CD4-positive, alpha-beta T cell (primary cell): Measurements from ENCODE around the gene LPCAT1. TPM values are rescaled to one million over a fixed set of nuclear protein-coding genes. Genes with fewer than 3 reads are reported as not detected.

Source experiments
- ATAC-seq: fragments of 200-7000 bp; cut with Tn5 transposase; one replicate; pipeline ENCODE4 v1.10.0; 2022; ENCODE audit warnings: mild to moderate bottlenecking; ENCODE audit not compliant: poor library complexity
- CTCF ChIA-PET: fragments of 350-600 bp; sonication (Branson Sonifier 250); formaldehyde crosslinking; loops from one replicate; lab custom pipeline; 2021; ENCODE audit warnings: antibody characterized with exemption, inconsistent platforms; lab: Charles Lee
- POLR2A ChIA-PET: fragments of 350-600 bp; sonication (Branson Sonifier 250); formaldehyde crosslinking; loops from one replicate; lab custom pipeline; 2021; ENCODE audit warnings: antibody characterized with exemption, inconsistent platforms; lab: Charles Lee
- DNase-seq, 14 experiments: peaks; one replicate each; pipeline ENCODE4 v3.0.0-alpha.2; 2013 to 2020; ENCODE audit warnings: mixed read lengths in 2 of 14
- H3K27ac ChIP-seq, 2 donors: one replicate each; pipeline versions ENCODE4 v1.5.1 to v1.7.0; 2013; ENCODE audit warnings: low read length in 2 of 2, low read depth in 1 of 2, mild to moderate bottlenecking in 1 of 2
- H3K27me3 ChIP-seq, 2 experiments: 1 replicate in 1 of 2; 2 replicates in 1 of 2; pipeline versions ENCODE4 v1.6.1 to v1.7.0; 2013; ENCODE audit warnings: low read length in 2 of 2, control low read depth in 1 of 2, mild to moderate bottlenecking in 1 of 2, moderate library complexity in 1 of 2; ENCODE audit not compliant: insufficient read depth in 2 of 2, control insufficient read depth in 1 of 2
- H3K36me3 ChIP-seq: one replicate; pipeline ENCODE4 v1.6.1; 2013; ENCODE audit warnings: low read length, control low read depth; ENCODE audit not compliant: insufficient read depth
- H3K4me1 ChIP-seq: one replicate; pipeline ENCODE4 v1.6.1; 2013; ENCODE audit warnings: low read length, control low read depth; ENCODE audit not compliant: insufficient read depth
- H3K4me3 ChIP-seq: one replicate; pipeline ENCODE4 v1.5.1; 2013; ENCODE audit warnings: mild to moderate bottlenecking, low read length, moderate library complexity
- H3K9me3 ChIP-seq, 2 experiments: 1 replicate in 1 of 2; 2 replicates in 1 of 2; pipeline versions ENCODE4 v1.6.1 to v1.7.0; 2013; ENCODE audit warnings: low read length in 2 of 2, mild to moderate bottlenecking in 2 of 2, control low read depth in 1 of 2, moderate library complexity in 1 of 2; ENCODE audit not compliant: control insufficient read depth in 1 of 2, insufficient read depth in 1 of 2
- H3K27ac Mint-ChIP-seq: one replicate; pipeline ENCODE4 v1.8.0; 2020; ENCODE audit warnings: mixed read lengths
- H3K27me3 Mint-ChIP-seq: one replicate; pipeline ENCODE4 v1.8.0; 2021; ENCODE audit warnings: mixed read lengths
- H3K36me3 Mint-ChIP-seq: one replicate; pipeline ENCODE4 v1.8.0; 2021; ENCODE audit warnings: low read depth, mixed read lengths
- H3K4me1 Mint-ChIP-seq: one replicate; pipeline ENCODE4 v1.8.0; 2021; ENCODE audit warnings: low read depth, mixed read lengths
- H3K4me3 Mint-ChIP-seq: one replicate; pipeline ENCODE4 v1.8.0; 2020; ENCODE audit warnings: mild to moderate bottlenecking, mixed read lengths
- H3K9me3 Mint-ChIP-seq: one replicate; pipeline ENCODE4 v1.8.0; 2020; ENCODE audit warnings: mixed read lengths
- CTCF ChIP-seq: fragments of 200-600 bp; IDR thresholded peaks from one replicate; pipeline ENCODE4 v1.8.0; 2022; ENCODE audit warnings: antibody characterized with exemption, mild to moderate bottlenecking
- intact Hi-C, 2 experiments: fragments of 100-400 bp; cut with DNase I in 1 of 2; cut with micrococcal nuclease in 1 of 2; formaldehyde crosslinking; loops; one replicate each; pipeline versions ENCODE4 v1.15.1 to v1.9.0; 2023 to 2025; cut with DNase I, micrococcal nuclease
- total RNA-seq, 174 experiments: library from RNA in 2 of 174; stranded (reverse) in 2 of 174; gene quantifications; one replicate each; pipeline ENCODE4 v1.2.3 and lab custom pipeline; 2021 to 2026

Gene LPCAT1
- total RNA-seq, 2 experiments from 2014 or later: 20.4 to 21.2 TPM

DNA sequence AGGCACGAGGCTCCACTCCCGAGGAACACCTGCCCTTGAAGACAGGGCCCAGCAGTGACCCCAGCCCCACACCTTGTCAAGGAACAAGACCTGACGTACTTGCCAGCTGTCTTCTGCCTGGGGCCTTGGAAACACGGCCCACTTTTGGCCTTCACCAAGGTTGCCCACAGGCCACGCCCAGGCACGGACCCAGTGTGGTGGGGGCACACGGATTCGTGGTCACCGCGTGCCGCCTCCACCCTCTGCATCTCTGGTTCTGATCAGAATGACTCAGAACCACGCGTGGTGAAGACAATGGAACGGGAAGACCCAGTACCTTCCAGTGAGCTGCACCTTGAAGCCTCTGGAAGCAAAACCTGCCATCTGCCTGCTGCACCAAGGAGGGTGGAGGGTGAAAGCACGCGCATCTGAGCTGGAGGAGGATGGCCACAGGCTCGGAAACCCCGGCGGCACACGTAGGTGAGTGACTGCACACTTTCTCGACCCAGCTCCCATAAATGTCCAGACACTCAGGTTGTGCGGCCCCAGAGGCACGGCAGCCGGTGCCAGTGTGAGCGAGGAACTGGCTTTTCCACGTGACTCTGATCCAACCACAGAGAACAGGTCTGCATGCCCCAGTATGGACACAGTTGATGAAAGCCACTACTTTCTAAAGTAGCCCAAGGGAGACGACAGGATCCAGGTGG is 36.5 kb downstream of the LPCAT1 start:
- peaks cover 46% of the 10 kb centered on the region for H3K36me3 Mint-ChIP-seq
- CTCF ChIA-PET: no interaction called here
- H3K4me3 ChIP-seq: no peak overlapping the region
- no peaks in the 10 kb centered on the region for H3K27me3 ChIP-seq
- H3K4me1 Mint-ChIP-seq: peaks cover 4% of the 10 kb centered on the region
- no peak overlapping the region for H3K27ac Mint-ChIP-seq
- H3K4me3 Mint-ChIP-seq: no peak overlapping the region
- ATAC-seq: no peak
- no peaks in the 10 kb centered on the region for H3K9me3 Mint-ChIP-seq
- no peak for DNase-seq
- H3K27ac ChIP-seq: no peak overlapping the region
- intact Hi-C loops: no loop called here
- H3K27me3 Mint-ChIP-seq: no peaks in the 10 kb centered on the region
- POLR2A ChIA-PET: no interaction called here
- H3K36me3 ChIP-seq: peaks cover 41% of the 10 kb centered on the region
- H3K9me3 ChIP-seq: peaks cover 0 to 3% of the 10 kb centered on the region in 2 experiments
- no peak for TF ChIP-seq CTCF
- peaks cover 17% of the 10 kb centered on the region for H3K4me1 ChIP-seq

DNA sequence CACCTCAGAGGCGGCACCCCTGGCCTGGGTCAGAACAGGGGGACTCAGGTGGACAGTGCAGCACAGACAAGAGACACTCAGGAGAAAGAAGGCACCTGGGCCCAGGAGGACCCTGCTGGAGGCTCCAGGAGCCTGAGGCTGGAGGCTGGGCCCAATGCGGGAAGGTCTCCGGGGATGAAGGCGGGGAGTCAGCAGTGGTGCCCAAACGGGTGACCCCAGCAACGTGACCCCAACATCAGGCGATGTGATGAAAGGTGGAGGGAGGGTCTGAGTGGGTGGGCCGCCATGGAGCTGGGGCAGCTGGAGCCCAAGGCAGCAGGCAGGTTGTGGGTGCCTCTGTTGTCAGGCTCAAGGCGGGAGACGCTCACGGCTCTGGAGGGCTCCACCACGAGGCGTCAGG is 37.5 kb downstream of the LPCAT1 start:
- H3K4me3 Mint-ChIP-seq: no peak overlapping the region
- Histone ChIP-seq H3K36me3 (peaks cover 34% of the 10 kb centered on the region), H3K4me1 (peaks cover 17% of the 10 kb centered on the region), H3K27ac (no peak overlapping the region), H3K27me3 (no peaks in the 10 kb centered on the region), H3K4me3 (no peak overlapping the region), H3K9me3 (peaks cover 0 to 3% of the 10 kb centered on the region in 2 experiments)
- no peak for TF ChIP-seq CTCF
- no peak for ATAC-seq
- no peaks in the 10 kb centered on the region for H3K27me3 Mint-ChIP-seq
- no peak overlapping the region for H3K27ac Mint-ChIP-seq
- POLR2A ChIA-PET: no interaction called here
- no peaks in the 10 kb centered on the region for H3K9me3 Mint-ChIP-seq
- peaks cover 4% of the 10 kb centered on the region for H3K4me1 Mint-ChIP-seq
- peaks cover 45% of the 10 kb centered on the region for H3K36me3 Mint-ChIP-seq
- CTCF ChIA-PET: no interaction called here
- DNase-seq: no peak
- intact Hi-C loops: no loop called here

DNA sequence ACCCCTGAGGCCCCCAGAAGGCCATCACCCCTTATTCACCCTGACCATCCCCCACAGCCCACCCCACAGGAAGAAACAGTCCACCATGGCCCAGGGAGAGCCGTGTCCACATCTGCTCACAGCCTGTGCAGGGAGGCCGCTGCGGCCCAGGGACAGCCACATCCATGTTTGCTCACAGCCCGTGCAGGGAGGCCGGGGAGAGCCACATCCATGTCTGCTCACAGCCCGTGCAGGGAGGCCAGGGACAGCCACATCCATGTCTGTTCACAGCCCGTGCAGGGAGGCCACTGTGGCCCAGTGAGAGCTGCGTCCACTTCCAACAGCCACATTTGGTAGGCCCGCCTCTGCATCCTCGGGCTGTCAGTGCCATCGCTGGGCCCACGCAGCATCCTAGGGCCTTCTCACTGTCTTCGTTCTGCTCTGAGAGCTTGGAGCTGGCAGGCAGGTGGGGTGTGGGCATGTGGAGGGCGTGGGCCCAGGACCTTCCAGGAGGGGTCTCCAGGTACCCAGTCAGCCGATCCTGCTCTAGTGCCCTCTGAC is 38.1 kb downstream of the LPCAT1 start:
- no peaks in the 10 kb centered on the region for H3K4me1 Mint-ChIP-seq
- H3K4me1 ChIP-seq: peaks cover 17% of the 10 kb centered on the region
- POLR2A ChIA-PET: no interaction called here
- H3K4me3 Mint-ChIP-seq: no peak overlapping the region
- no peak for ATAC-seq
- no peak for TF ChIP-seq CTCF
- no peak overlapping the region for H3K27ac ChIP-seq
- H3K9me3 ChIP-seq: peaks cover 0 to 3% of the 10 kb centered on the region in 2 experiments
- CTCF ChIA-PET: no interaction called here
- no peaks in the 10 kb centered on the region for H3K27me3 Mint-ChIP-seq
- H3K27ac Mint-ChIP-seq: no peak overlapping the region
- intact Hi-C loops: no loop called here
- peaks cover 30% of the 10 kb centered on the region for H3K36me3 ChIP-seq
- no peaks in the 10 kb centered on the region for H3K9me3 Mint-ChIP-seq
- H3K36me3 Mint-ChIP-seq: peaks cover 39% of the 10 kb centered on the region
- no peak for DNase-seq
- no peak overlapping the region for H3K4me3 ChIP-seq
- no peaks in the 10 kb centered on the region for H3K27me3 ChIP-seq
